Body of pancreas (tissue), 4 donors: ENCODE data around the gene MKNK1. TPM values are rescaled to one million over a fixed set of nuclear protein-coding genes. Genes with fewer than 3 reads are reported as not detected.

Experiments used
- ATAC-seq: fragments of 150-250 bp; one replicate; pipeline ENCODE4 v1.9.1; 2016
- DNase-seq, 4 donors: peaks; one replicate each; pipeline ENCODE4 v3.0.0-alpha.2; 2019
- H3K27ac ChIP-seq, 4 donors: fragments of 200-600 bp; sonication (generic); 1 replicate in 3 of 4; 2 replicates in 1 of 4; pipeline versions ENCODE4 v1.5.1 to v1.6.1; 2016 to 2019; ENCODE audit warnings: mild to moderate bottlenecking in 1 of 4, mixed read lengths in 1 of 4, moderate library complexity in 1 of 4
- H3K27me3 ChIP-seq, 2 donors: fragments of 200-600 bp; sonication (generic); one replicate each; pipeline ENCODE4 v1.6.0; 2016; ENCODE audit warnings: mild to moderate bottlenecking in 1 of 2
- H3K36me3 ChIP-seq, 2 donors: fragments of 200-600 bp; sonication (generic); replicated peaks in 1 of 2; 2 replicates each; pipeline ENCODE4 v1.5.1; 2016; ENCODE audit warnings: low read depth in 2 of 2; ENCODE audit not compliant: insufficient read depth in 1 of 2
- H3K4me1 ChIP-seq: fragments of 200-600 bp; sonication (generic); one replicate; pipeline ENCODE4 v1.6.0; 2016
- H3K4me3 ChIP-seq, 2 donors: fragments of 200-600 bp; sonication (generic); 1 replicate in 1 of 2; 2 replicates in 1 of 2; pipeline ENCODE4 v1.5.1; 2016 to 2019
- H3K9me3 ChIP-seq, 3 donors: fragments of 200-600 bp; sonication (generic); 1 replicate in 2 of 3; 2 replicates in 1 of 3; pipeline ENCODE4 v1.5.1; 2016
- POLR2A ChIP-seq, 3 donors: fragments of 450-650 bp; IDR thresholded peaks; one replicate each; pipeline ENCODE4 v1.6.1; 2016; ENCODE audit warnings: antibody characterized with exemption in 3 of 3, mild to moderate bottlenecking in 2 of 3
- WGBS, 2 donors: methylation state at CpG; one replicate each; pipeline ENCODE4 v1.1.5; 2017; 5-methylcytosine and 5-hydroxymethylcytosine counted together
- intact Hi-C: fragments of 100-400 bp; cut with DNase I; formaldehyde crosslinking; loops from one replicate; pipeline ENCODE4 v1.15.1; 2023
- total RNA-seq, 2 donors: library from RNA; depleted of rRNA; stranded (reverse); fragments of >200 nt; gene quantifications; one replicate each; pipeline ENCODE4 v1.1.0, GENCODE V29; 2016
- TF ChIP-seq, protein P1 (sequence below), 7 experiments: fragments of 450-650 bp in 4 of 7; fragments of 200-600 bp in 3 of 7; sonication (generic) in 3 of 7; IDR thresholded peaks; one replicate each; pipeline ENCODE4 v1.5.1; 2016 to 2019; ENCODE audit warnings: antibody characterized with exemption in 7 of 7

The MKNK1 gene
- total RNA-seq, 2 donors from 2014 or later = 155 to 238 TPM

DNA sequence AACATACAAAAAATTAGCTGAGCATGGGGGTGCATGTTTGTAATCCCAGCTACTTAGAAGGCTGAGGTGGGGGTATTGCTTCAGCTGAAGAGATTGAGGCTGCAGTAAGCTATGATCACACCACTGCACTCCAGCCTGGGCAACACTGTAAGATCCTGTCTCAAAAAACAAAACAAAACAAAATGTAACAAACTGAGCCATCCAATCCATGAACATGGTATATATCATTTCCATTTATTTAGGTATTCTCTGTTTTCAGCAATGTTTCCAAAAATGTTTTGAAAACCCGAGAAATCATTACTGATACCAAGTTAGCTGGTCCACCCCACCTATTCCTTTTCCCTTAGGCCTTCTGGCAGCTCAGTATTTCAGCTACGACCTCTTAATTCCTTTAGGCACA lies 45.7 kb upstream of the MKNK1 start:
- 97 to 98% methylated on average over 2 of the region's 2 CpGs for WGBS, 2 donors

DNA sequence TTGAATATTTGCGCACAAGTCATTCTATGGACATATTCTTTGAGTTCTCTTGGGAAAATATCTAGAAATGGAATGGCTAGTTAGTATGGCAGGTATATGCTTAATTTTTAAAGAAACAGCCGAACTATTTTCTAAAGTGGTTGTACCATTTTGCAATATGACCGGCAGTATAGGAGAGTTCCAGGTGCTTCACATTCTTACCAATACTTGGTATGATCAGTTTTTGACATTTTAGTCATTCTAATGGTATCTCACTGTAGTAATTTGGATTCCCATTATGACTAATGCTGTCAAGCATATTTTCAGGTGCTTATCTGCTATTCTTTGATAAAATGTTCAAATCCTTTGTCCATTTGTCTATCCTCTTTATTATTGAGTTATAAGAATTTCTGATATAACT lies 43.5 kb upstream of the MKNK1 start:
- 95 to 97% methylated on average over 3 of the region's 3 CpGs for WGBS, 2 donors
- Histone ChIP-seq H3K27me3 (no peaks in the 10 kb centered on the region), H3K36me3 (peaks cover 0 to 4% of the 10 kb centered on the region in 2 donors), H3K27ac (no peak overlapping the region), H3K4me1 (peaks cover 7% of the 10 kb centered on the region), H3K9me3 (no peaks in the 10 kb centered on the region), H3K4me3 (no peak overlapping the region)
- no peak for ATAC-seq
- TF ChIP-seq, protein P1, sequence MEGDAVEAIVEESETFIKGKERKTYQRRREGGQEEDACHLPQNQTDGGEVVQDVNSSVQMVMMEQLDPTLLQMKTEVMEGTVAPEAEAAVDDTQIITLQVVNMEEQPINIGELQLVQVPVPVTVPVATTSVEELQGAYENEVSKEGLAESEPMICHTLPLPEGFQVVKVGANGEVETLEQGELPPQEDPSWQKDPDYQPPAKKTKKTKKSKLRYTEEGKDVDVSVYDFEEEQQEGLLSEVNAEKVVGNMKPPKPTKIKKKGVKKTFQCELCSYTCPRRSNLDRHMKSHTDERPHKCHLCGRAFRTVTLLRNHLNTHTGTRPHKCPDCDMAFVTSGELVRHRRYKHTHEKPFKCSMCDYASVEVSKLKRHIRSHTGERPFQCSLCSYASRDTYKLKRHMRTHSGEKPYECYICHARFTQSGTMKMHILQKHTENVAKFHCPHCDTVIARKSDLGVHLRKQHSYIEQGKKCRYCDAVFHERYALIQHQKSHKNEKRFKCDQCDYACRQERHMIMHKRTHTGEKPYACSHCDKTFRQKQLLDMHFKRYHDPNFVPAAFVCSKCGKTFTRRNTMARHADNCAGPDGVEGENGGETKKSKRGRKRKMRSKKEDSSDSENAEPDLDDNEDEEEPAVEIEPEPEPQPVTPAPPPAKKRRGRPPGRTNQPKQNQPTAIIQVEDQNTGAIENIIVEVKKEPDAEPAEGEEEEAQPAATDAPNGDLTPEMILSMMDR (IDR thresholded peaks at IDR 0.05) = no peak
- no peak for TF ChIP-seq POLR2A (IDR thresholded peaks at IDR 0.05)
- no peak for DNase-seq
- intact Hi-C loops = no loop called here

More for the DNA sequence above, 45.7 kb upstream of the MKNK1 start:
- DNase-seq (no peak), ATAC-seq (no peak)
- Histone ChIP-seq H3K36me3 (peaks cover 0 to 4% of the 10 kb centered on the region in 2 donors), H3K4me3 (no peak overlapping the region), H3K27ac (no peak overlapping the region), H3K9me3 (no peaks in the 10 kb centered on the region), H3K4me1 (no peaks in the 10 kb centered on the region), H3K27me3 (no peaks in the 10 kb centered on the region)
- no peak for TF ChIP-seq POLR2A (IDR thresholded peaks at IDR 0.05)
- TF ChIP-seq, protein P1 (IDR thresholded peaks at IDR 0.05) = no peak
- intact Hi-C loops = no loop called here

GRCh38 chr1:46646844-46647243 lies 42.8 kb upstream of the MKNK1 start:
- Histone ChIP-seq H3K27ac (no peak overlapping the region), H3K9me3 (no peaks in the 10 kb centered on the region), H3K36me3 (peaks cover 0 to 4% of the 10 kb centered on the region in 2 donors), H3K27me3 (no peaks in the 10 kb centered on the region), H3K4me1 (peaks cover 7% of the 10 kb centered on the region), H3K4me3 (no peak overlapping the region)
- no peak for ATAC-seq
- TF ChIP-seq, protein P1 (IDR thresholded peaks at IDR 0.05) = no peak
- TF ChIP-seq POLR2A (IDR thresholded peaks at IDR 0.05) = no peak
- WGBS, 2 donors = 86 to 96% methylated on average over 2 of the region's 2 CpGs
- no peak for DNase-seq
- intact Hi-C loops = no loop called here

GRCh38 chr1:46646331-46646730 lies 42.3 kb upstream of the MKNK1 start:
- no peaks in the 10 kb centered on the region for H3K9me3 ChIP-seq

GRCh38 chr1:46645815-46646214 lies 41.7 kb upstream of the MKNK1 start:
- intact Hi-C loops = no loop called here
- ATAC-seq = no peak
- H3K27ac ChIP-seq = no peak overlapping the region
- 75 to 92% methylated on average over 4 of the region's 4 CpGs for WGBS, 2 donors
- DNase-seq = no peak
- peaks cover 7% of the 10 kb centered on the region for H3K4me1 ChIP-seq
- TF ChIP-seq, protein P1 (IDR thresholded peaks at IDR 0.05) = no peak
- TF ChIP-seq POLR2A (IDR thresholded peaks at IDR 0.05) = no peak
- no peak overlapping the region for H3K4me3 ChIP-seq
- no peaks in the 10 kb centered on the region for H3K27me3 ChIP-seq
- H3K36me3 ChIP-seq = peaks cover 0 to 4% of the 10 kb centered on the region in 2 donors
- no peaks in the 10 kb centered on the region for H3K9me3 ChIP-seq

More at GRCh38 chr1:46646331-46646730, 42.3 kb upstream of the MKNK1 start:
- ATAC-seq (no peak), DNase-seq (no peak)
- no peak for TF ChIP-seq POLR2A (IDR thresholded peaks at IDR 0.05)
- TF ChIP-seq, protein P1 (IDR thresholded peaks at IDR 0.05) = no peak
- WGBS, 2 donors = 90 to 91% methylated on average over 1 of the region's 1 CpG
- H3K27ac ChIP-seq = no peak overlapping the region
- peaks cover 0 to 4% of the 10 kb centered on the region in 2 donors for H3K36me3 ChIP-seq
- H3K4me1 ChIP-seq = peaks cover 7% of the 10 kb centered on the region
- intact Hi-C loops = no loop called here
- H3K4me3 ChIP-seq = no peak overlapping the region
- H3K27me3 ChIP-seq = no peaks in the 10 kb centered on the region
